HepG2 (cell line): ENCODE results near the gene NSMCE1. TPM values are rescaled to one million over a fixed set of nuclear protein-coding genes. Genes with fewer than 3 reads are reported as not detected.

Source experiments
- ATAC-seq: fragments of 200-7000 bp; cut with Tn5 transposase; 3 replicates; pipeline ENCODE4 v1.9.1; 2020; ENCODE audit warnings: mild to moderate bottlenecking, moderate library complexity
- BruUV-seq: library from RNA; stranded (reverse); fragments of 400-500 nt; replicated peaks from 2 replicates; lab custom pipeline; 2021; lab: Mats Ljungman, UMichigan
- CTCF ChIA-PET: fragments of 300-600 bp; formaldehyde crosslinking; extraction: SDS; loops from one replicate; lab custom pipeline; 2021; ENCODE audit warnings: low total read pairs, inconsistent platforms, low intra/inter-chr PET ratio; lab: Yijun Ruan, JAX
- POLR2A ChIA-PET: fragments of 350-600 bp; sonication (Branson Sonifier 250); formaldehyde crosslinking; loops from one replicate; lab custom pipeline; 2020; ENCODE audit warnings: antibody characterized with exemption, inconsistent platforms; lab: Yijun Ruan, JAX
- DNase-seq: peaks from one replicate; pipeline ENCODE4 v3.0.0-alpha.2; 2015; ENCODE audit warnings: low spot score
- FAIRE-seq: peaks from 3 replicates; lab custom pipeline; 2011; peaks lifted over from hg19 to GRCh38; lab: Jason Lieb, UNC
- H2AFZ ChIP-seq: one replicate; pipeline ENCODE4 v1.6.1; 2011; ENCODE audit warnings: low read length, inconsistent platforms
- H3K27ac ChIP-seq: fragments of 300-600 bp; 3 replicates; pipeline ENCODE4 v1.8.0; 2011; ENCODE audit warnings: mixed run types, mild to moderate bottlenecking, mixed read lengths, low read length, inconsistent platforms; ENCODE audit not compliant: insufficient read depth; ENCODE audit errors: extremely low read length
- H3K27me3 ChIP-seq, 2 experiments: fragments of 200-600 bp in 1 of 2; 2 replicates in 1 of 2; 3 replicates in 1 of 2; pipeline versions ENCODE4 v1.6.0 to v1.8.0; 2011; ENCODE audit warnings: low read length in 2 of 2, mild to moderate bottlenecking in 2 of 2, moderate library complexity in 2 of 2, inconsistent platforms in 1 of 2; ENCODE audit not compliant: insufficient read depth in 2 of 2, control insufficient read depth in 1 of 2
- H3K36me3 ChIP-seq, 2 experiments: fragments of 200-600 bp in 1 of 2; replicated peaks in 1 of 2; 2 replicates in 1 of 2; 3 replicates in 1 of 2; pipeline versions ENCODE4 v1.5.1 to v1.8.0; 2011; ENCODE audit warnings: low read length in 2 of 2, inconsistent platforms in 1 of 2; ENCODE audit not compliant: insufficient read depth in 2 of 2, control insufficient read depth in 1 of 2
- H3K4me1 ChIP-seq: 2 replicates; pipeline ENCODE4 v1.5.1; 2012; ENCODE audit warnings: low read length, inconsistent platforms; ENCODE audit not compliant: insufficient read depth
- H3K4me2 ChIP-seq: 2 replicates; pipeline ENCODE4 v1.6.0; 2011; ENCODE audit warnings: low read depth, low read length, inconsistent platforms
- H3K4me3 ChIP-seq, 3 experiments: fragments of 200-600 bp in 1 of 3; sonication (generic), shearing (Covaris generic) in 1 of 3; replicated peaks in 1 of 3; 2 replicates each; pipeline ENCODE4 v1.5.1; 2011 to 2016; ENCODE audit warnings: low read length in 3 of 3, inconsistent platforms in 2 of 3, low read depth in 2 of 3, mild to moderate bottlenecking in 2 of 3, control low read depth in 1 of 3, mixed read lengths in 1 of 3; ENCODE audit not compliant: insufficient read depth in 1 of 3
- H3K79me2 ChIP-seq: one replicate; pipeline ENCODE4 v1.6.1; 2011; ENCODE audit warnings: low read length, inconsistent platforms; ENCODE audit not compliant: insufficient read depth
- H3K9ac ChIP-seq: 2 replicates; pipeline ENCODE4 v1.6.0; 2011; ENCODE audit warnings: mild to moderate bottlenecking, low read depth, low read length, inconsistent platforms; ENCODE audit not compliant: insufficient read depth
- H3K9me3 ChIP-seq: 2 replicates; pipeline ENCODE4 v1.5.1; 2012; ENCODE audit warnings: mild to moderate bottlenecking, low read length
- H4K20me1 ChIP-seq: 2 replicates; pipeline ENCODE4 v1.6.0; 2011; ENCODE audit warnings: inconsistent platforms, mild to moderate bottlenecking, low read length, moderate library complexity; ENCODE audit not compliant: insufficient read depth
- ELK4 ChIP-seq: sonication (generic); formaldehyde crosslinking; IDR thresholded peaks from 2 replicates; pipeline ENCODE4 v1.9.0; 2021; ENCODE audit warnings: missing genetic modification reagents, borderline replicate concordance
- GATAD1 ChIP-seq: IDR thresholded peaks from 2 replicates; pipeline ENCODE4 v1.6.1; 2016; ENCODE audit warnings: missing genetic modification reagents, missing compliant biosample characterization
- MAFK ChIP-seq, 2 experiments: IDR thresholded peaks in 1 of 2; conservative IDR thresholded peaks in 1 of 2; 2 replicates each; pipeline ENCODE4 v1.6.1; 2011; ENCODE audit warnings: improper control_type of control experiment in 2 of 2, low read length in 2 of 2
- TP53 ChIP-seq: sonication (generic); formaldehyde crosslinking; conservative IDR thresholded peaks from 2 replicates; pipeline ENCODE4 v1.4.0; 2020; ENCODE audit warnings: missing genetic modification reagents
- ZKSCAN1 ChIP-seq: fragments of 150-350 bp; IDR thresholded peaks from 2 replicates; pipeline ENCODE4 v1.6.1; 2014; ENCODE audit warnings: low read length
- ZKSCAN8 ChIP-seq: IDR thresholded peaks from 2 replicates; pipeline ENCODE4 v1.6.1; 2016; ENCODE audit warnings: borderline replicate concordance, missing genetic modification reagents, missing compliant biosample characterization
- ZNF274 ChIP-seq: sonication (generic); formaldehyde crosslinking; IDR thresholded peaks from 2 replicates; pipeline ENCODE4 v1.5.1; 2020; ENCODE audit warnings: mild to moderate bottlenecking, missing genetic modification reagents
- ZNF687 ChIP-seq: sonication (generic); formaldehyde crosslinking; IDR thresholded peaks from 2 replicates; pipeline ENCODE4 v1.5.1; 2020; ENCODE audit warnings: mild to moderate bottlenecking, missing genetic modification reagents, moderate library complexity
- WGBS: methylation state at CpG from one replicate; pipeline ENCODE4 v1.1.6; 2017; ENCODE audit warnings: low lambda C conversion rate; 5-methylcytosine and 5-hydroxymethylcytosine counted together
- in situ Hi-C: cut with HindIII; loops from 2 replicates; pipeline ENCODE4 v1.10.0; 2017; ENCODE audit warnings: low pct_unique_long_range_greater_than_20kb; ENCODE audit not compliant: extremely low pct_ligation_motif_present
- intact Hi-C: fragments of 100-400 bp; cut with micrococcal nuclease; formaldehyde crosslinking; loops from one replicate; pipeline ENCODE4 v1.10.0; 2022; ENCODE audit not compliant: unreplicated experiment
- polyA plus RNA-seq, 8 experiments: library from polyadenylated mRNA; depleted of rRNA in 3 of 8; stranded (reverse) in 7 of 8; unstranded in 1 of 8; fragments of >200 nt; fragmentation: Illumina TruSeq in 4 of 8; extraction: Trizol in 4 of 8; gene quantifications; 2 replicates each; pipeline versions ENCODE4 v1.2.1 to v1.2.3, GENCODE V29; 2011 to 2016; ENCODE audit warnings: low read depth in 4 of 8, missing spikeins in 1 of 8, mixed read lengths in 1 of 8; ENCODE audit not compliant: insufficient read depth in 1 of 8
- total RNA-seq, 5 experiments: library from RNA; depleted of rRNA; stranded (reverse); fragments of >200 nt; fragmentation: Illumina TruSeq; extraction: Trizol; gene quantifications; 2 replicates each; pipeline ENCODE4 v1.2.3, GENCODE V29; 2016; ENCODE audit warnings: low read depth in 1 of 5
- TF ChIP-seq, protein P1 (sequence below): sonication (generic); formaldehyde crosslinking; IDR thresholded peaks from 2 replicates; pipeline ENCODE4 v1.4.0; 2020; ENCODE audit warnings: missing genetic modification reagents
- TF ChIP-seq, protein P2 (sequence below): sonication (generic); formaldehyde crosslinking; IDR thresholded peaks from 2 replicates; pipeline ENCODE4 v1.4.0; 2020; ENCODE audit warnings: missing genetic modification reagents

Gene NSMCE1
- total and polyA plus RNA-seq, 2 of the 13 experiments (the other 11 are each of a cell fraction or from before 2014, with no cell fraction given), result 42.7 to 52.9 TPM

DNA sequence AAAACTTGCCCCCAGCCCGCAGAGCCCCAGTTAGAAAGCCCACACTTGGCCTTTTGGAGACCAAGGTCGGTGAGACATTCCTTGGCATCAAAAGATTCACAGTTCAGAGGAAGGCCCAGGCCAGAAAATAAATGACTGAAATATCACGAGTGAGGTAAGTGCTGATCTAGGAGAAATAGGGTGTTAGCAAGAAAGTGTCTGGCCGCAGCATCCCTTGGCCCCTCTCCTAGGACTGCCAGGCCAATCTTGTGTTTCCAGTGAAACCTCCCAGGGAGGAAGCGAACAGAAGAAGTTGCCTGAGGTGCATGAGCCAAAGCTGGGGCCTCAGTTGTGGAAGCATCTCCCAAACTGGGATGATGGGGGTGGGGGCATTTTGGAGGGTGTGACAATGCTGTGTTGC is 22.5 kb upstream of the NSMCE1 start:
- H3K36me3 ChIP-seq, result no peaks in the 10 kb centered on the region
- no peak overlapping the region for H3K4me2 ChIP-seq
- TF ChIP-seq ZNF687 (CRISPR knock-in tag), result no peak
- no peak for TF ChIP-seq TP53 (CRISPR knock-in tag)
- 0 out of 4 replicates have a peak, but pooled peaks of 1 of the 2 experiments have one; percentile 10 for TF ChIP-seq MAFK (conservative IDR thresholded peaks at IDR 0.05 in 1 of 2, IDR thresholded peaks at IDR 0.05 in 1 of 2; ENCODE audit: low read length in 2 of 2)
- DNase-seq (no peak), FAIRE-seq (no peak), ATAC-seq (no peak)
- WGBS, result 37% methylated on average over 5 of the region's 5 CpGs
- in situ Hi-C loops, result no loop called here
- no peak overlapping the region for H2AFZ ChIP-seq
- no peaks in the 10 kb centered on the region for H4K20me1 ChIP-seq
- ChIA-PET POLR2A (no interaction called here), CTCF (no interaction called here)
- intact Hi-C loops, result no loop called here
- peaks cover 10% of the 10 kb centered on the region for H3K4me1 ChIP-seq
- H3K27me3 ChIP-seq, result peaks cover 0 to 9% of the 10 kb centered on the region in 2 experiments; a peak in 1 of 5 replicates
- no peak overlapping the region for H3K4me3 ChIP-seq
- H3K9ac ChIP-seq, result no peak overlapping the region
- no peaks in the 10 kb centered on the region for H3K79me2 ChIP-seq
- no peak overlapping the region for H3K27ac ChIP-seq
- no peaks in the 10 kb centered on the region for H3K9me3 ChIP-seq
- BruUV-seq, result no TSS peak

GRCh38 chr16:27290562-27290961 is 22.0 kb upstream of the NSMCE1 start:
- Histone ChIP-seq H3K27me3 (peaks cover 0 to 9% of the 10 kb centered on the region in 2 experiments; a peak in 1 of 5 replicates), H3K9me3 (no peaks in the 10 kb centered on the region), H3K36me3 (no peaks in the 10 kb centered on the region), H3K9ac (no peak overlapping the region), H3K79me2 (no peaks in the 10 kb centered on the region), H2AFZ (no peak overlapping the region), H4K20me1 (no peaks in the 10 kb centered on the region), H3K27ac (no peak overlapping the region), H3K4me2 (no peak overlapping the region), H3K4me1 (peaks cover 15% of the 10 kb centered on the region), H3K4me3 (no peak overlapping the region)
- ChIA-PET POLR2A (no interaction called here), CTCF (no interaction called here)
- intact Hi-C loops (no loop called here), in situ Hi-C loops (no loop called here)
- BruUV-seq, result no TSS peak
- ATAC-seq (no peak), DNase-seq (no peak), FAIRE-seq (no peak)
- TF ChIP-seq ELK4 (CRISPR knock-in tag), result no peak
- TF ChIP-seq, protein P1, sequence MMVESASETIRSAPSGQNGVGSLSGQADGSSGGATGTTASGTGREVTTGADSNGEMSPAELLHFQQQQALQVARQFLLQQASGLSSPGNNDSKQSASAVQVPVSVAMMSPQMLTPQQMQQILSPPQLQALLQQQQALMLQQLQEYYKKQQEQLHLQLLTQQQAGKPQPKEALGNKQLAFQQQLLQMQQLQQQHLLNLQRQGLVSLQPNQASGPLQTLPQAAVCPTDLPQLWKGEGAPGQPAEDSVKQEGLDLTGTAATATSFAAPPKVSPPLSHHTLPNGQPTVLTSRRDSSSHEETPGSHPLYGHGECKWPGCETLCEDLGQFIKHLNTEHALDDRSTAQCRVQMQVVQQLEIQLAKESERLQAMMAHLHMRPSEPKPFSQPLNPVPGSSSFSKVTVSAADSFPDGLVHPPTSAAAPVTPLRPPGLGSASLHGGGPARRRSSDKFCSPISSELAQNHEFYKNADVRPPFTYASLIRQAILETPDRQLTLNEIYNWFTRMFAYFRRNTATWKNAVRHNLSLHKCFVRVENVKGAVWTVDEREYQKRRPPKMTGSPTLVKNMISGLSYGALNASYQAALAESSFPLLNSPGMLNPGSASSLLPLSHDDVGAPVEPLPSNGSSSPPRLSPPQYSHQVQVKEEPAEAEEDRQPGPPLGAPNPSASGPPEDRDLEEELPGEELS (CRISPR knock-in tag), result no peak
- TF ChIP-seq, protein P2, sequence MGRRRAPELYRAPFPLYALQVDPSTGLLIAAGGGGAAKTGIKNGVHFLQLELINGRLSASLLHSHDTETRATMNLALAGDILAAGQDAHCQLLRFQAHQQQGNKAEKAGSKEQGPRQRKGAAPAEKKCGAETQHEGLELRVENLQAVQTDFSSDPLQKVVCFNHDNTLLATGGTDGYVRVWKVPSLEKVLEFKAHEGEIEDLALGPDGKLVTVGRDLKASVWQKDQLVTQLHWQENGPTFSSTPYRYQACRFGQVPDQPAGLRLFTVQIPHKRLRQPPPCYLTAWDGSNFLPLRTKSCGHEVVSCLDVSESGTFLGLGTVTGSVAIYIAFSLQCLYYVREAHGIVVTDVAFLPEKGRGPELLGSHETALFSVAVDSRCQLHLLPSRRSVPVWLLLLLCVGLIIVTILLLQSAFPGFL (CRISPR knock-in tag), result no peak
- no peak for TF ChIP-seq ZKSCAN1
- TF ChIP-seq ZNF274 (CRISPR knock-in tag), result no peak
- no peak for TF ChIP-seq ZKSCAN8
- TF ChIP-seq GATAD1 (CRISPR knock-in tag), result no peak
